ENCODE results near the gene CNBD2. TPM values are rescaled to one million over a fixed set of nuclear protein-coding genes. Genes with fewer than 3 reads are reported as not detected.

CNBD2 gene
- polyA plus RNA-seq, 1 donor (not counting 4 experiments of a cell fraction or from before 2014, with no cell fraction given) = 3.0 TPM

GRCh38 chr20:36035745-36036144 lies 67.4 kb downstream of the CNBD2 start:
- dilution Hi-C loops (cut with MboI; ENCODE audit: extremely low pct_ligation_motif_present, low sequenced_read_pairs) = no loop called here
- FAIRE-seq (peak; percentile 95), DNase-seq (ENCODE audit: low read depth, low spot score) (peak; percentile 26)
- H3K9ac ChIP-seq (ENCODE audit: control insufficient read depth, extremely low read depth, insufficient read depth, low read length) = no peak overlapping the region
- H3K4me3 ChIP-seq (ENCODE audit: control insufficient read depth in 2 of 3, extremely low read depth in 1 of 3, insufficient read depth in 2 of 3, low read depth in 1 of 3, low read length in 3 of 3) = no peak overlapping the region
- no peak overlapping the region for H2AFZ ChIP-seq (ENCODE audit: control insufficient read depth, low read length)
- H3K4me1 ChIP-seq (ENCODE audit: control insufficient read depth, extremely low read depth, insufficient read depth, low read length) = peaks cover 17% of the 10 kb centered on the region
- TF ChIP-seq EZH2 (IDR thresholded peaks at IDR 0.05; ENCODE audit: low read length) (no peak), CTCF (optimal IDR thresholded peaks at IDR 0.05 in 1 of 3, IDR thresholded peaks at IDR 0.05 in 1 of 3, conservative IDR thresholded peaks at IDR 0.05 in 1 of 3; ENCODE audit: extremely low read depth in 1 of 3, insufficient read depth in 2 of 3, low read length in 3 of 3) (no peak)
- H4K20me1 ChIP-seq (ENCODE audit: control insufficient read depth, extremely low read depth, insufficient read depth, low read length) = no peaks in the 10 kb centered on the region
- no peaks in the 10 kb centered on the region for H3K9me3 ChIP-seq (ENCODE audit: control insufficient read depth, low read depth, low read length)
- H3K4me2 ChIP-seq (ENCODE audit: control insufficient read depth, extremely low read depth, insufficient read depth, low read depth, low read length) = peak overlapping the region; percentile 66
- no peaks in the 10 kb centered on the region for H3K9me1 ChIP-seq (ENCODE audit: control insufficient read depth, extremely low read depth, insufficient read depth, low read length)
- no peaks in the 10 kb centered on the region for H3K36me3 ChIP-seq (ENCODE audit: control insufficient read depth in 2 of 2, extremely low read depth in 1 of 2, insufficient read depth in 2 of 2, low read length in 2 of 2)
- peak overlapping the region; percentile 17 for H3K27ac ChIP-seq (ENCODE audit: control insufficient read depth, insufficient read depth, low read length)
- H3K27me3 ChIP-seq (ENCODE audit: control insufficient read depth, extremely low read depth, insufficient read depth, low read length) = no peaks in the 10 kb centered on the region
- no peaks in the 10 kb centered on the region for H3K79me2 ChIP-seq (ENCODE audit: control insufficient read depth, insufficient read depth, low read length)

GRCh38 chr20:36036688-36037087 lies 68.3 kb downstream of the CNBD2 start:
- H3K79me2 ChIP-seq (ENCODE audit: control insufficient read depth, insufficient read depth, low read length) = no peaks in the 10 kb centered on the region
- peaks cover 17% of the 10 kb centered on the region for H3K4me1 ChIP-seq (ENCODE audit: control insufficient read depth, extremely low read depth, insufficient read depth, low read length)
- no peak overlapping the region for H3K27ac ChIP-seq (ENCODE audit: control insufficient read depth, insufficient read depth, low read length)
- no peak overlapping the region for H2AFZ ChIP-seq (ENCODE audit: control insufficient read depth, low read length)
- FAIRE-seq = no peak
- no peaks in the 10 kb centered on the region for H3K9me1 ChIP-seq (ENCODE audit: control insufficient read depth, extremely low read depth, insufficient read depth, low read length)
- no peak overlapping the region for H3K9ac ChIP-seq (ENCODE audit: control insufficient read depth, extremely low read depth, insufficient read depth, low read length)
- no peaks in the 10 kb centered on the region for H3K36me3 ChIP-seq (ENCODE audit: control insufficient read depth in 2 of 2, extremely low read depth in 1 of 2, insufficient read depth in 2 of 2, low read length in 2 of 2)
- H3K27me3 ChIP-seq (ENCODE audit: control insufficient read depth, extremely low read depth, insufficient read depth, low read length) = no peaks in the 10 kb centered on the region
- DNase-seq (ENCODE audit: low read depth, low spot score) = no peak
- no peaks in the 10 kb centered on the region for H4K20me1 ChIP-seq (ENCODE audit: control insufficient read depth, extremely low read depth, insufficient read depth, low read length)
- H3K4me3 ChIP-seq (ENCODE audit: control insufficient read depth in 2 of 3, extremely low read depth in 1 of 3, insufficient read depth in 2 of 3, low read depth in 1 of 3, low read length in 3 of 3) = no peak overlapping the region
- TF ChIP-seq CTCF (optimal IDR thresholded peaks at IDR 0.05 in 1 of 3, IDR thresholded peaks at IDR 0.05 in 1 of 3, conservative IDR thresholded peaks at IDR 0.05 in 1 of 3; ENCODE audit: extremely low read depth in 1 of 3, insufficient read depth in 2 of 3, low read length in 3 of 3) (no peak), EZH2 (IDR thresholded peaks at IDR 0.05; ENCODE audit: low read length) (no peak)
- no peaks in the 10 kb centered on the region for H3K9me3 ChIP-seq (ENCODE audit: control insufficient read depth, low read depth, low read length)
- dilution Hi-C loops (cut with MboI; ENCODE audit: extremely low pct_ligation_motif_present, low sequenced_read_pairs) = no loop called here
- H3K4me2 ChIP-seq (ENCODE audit: control insufficient read depth, extremely low read depth, insufficient read depth, low read depth, low read length) = no peak overlapping the region

Data from keratinocyte (primary cell).